HCT116 (cell line): ENCODE results near the gene CCDC63. TPM values are rescaled to one million over a fixed set of nuclear protein-coding genes. Genes with fewer than 3 reads are reported as not detected.

Experiments used
- ATAC-seq: fragments of 200-7000 bp; cut with Tn5 transposase; 2 replicates; pipeline ENCODE4 v1.9.1; 2020; ENCODE audit warnings: mild to moderate bottlenecking, moderate library complexity
- BruUV-seq: library from RNA; stranded (reverse); fragments of 400-500 nt; replicated peaks from 2 replicates; lab custom pipeline; 2021; lab: Mats Ljungman, UMichigan
- CTCF ChIA-PET: fragments of 300-600 bp; sonication (Branson Sonifier 250); formaldehyde crosslinking; loops from one replicate; lab custom pipeline; 2021; ENCODE audit warnings: antibody characterized with exemption; lab: Charles Lee
- POLR2A ChIA-PET: fragments of 300-600, 350-600 bp; sonication (Branson Sonifier 250); formaldehyde crosslinking; loops from one replicate; lab custom pipeline; 2021; ENCODE audit warnings: antibody characterized with exemption; lab: Charles Lee
- RAD21 ChIA-PET, 2 experiments: fragments of 300-600 bp; sonication (Branson Sonifier 250); formaldehyde crosslinking; loops; one replicate each; lab custom pipeline; 2023; ENCODE audit warnings: low total read pairs in 2 of 2; ENCODE audit not compliant: uncharacterized antibody in 2 of 2, unreplicated experiment in 2 of 2, low non-redundant PET in 1 of 2; lab: Charles Lee
- DNase-seq: peaks from one replicate; pipeline ENCODE4 v3.0.0-alpha.2; 2010; ENCODE audit warnings: low read depth, low spot score
- H2AFZ ChIP-seq: fragments of 200-600 bp; shearing (Covaris generic), sonication (generic); 2 replicates; pipeline ENCODE4 v1.6.1; 2017; ENCODE audit warnings: low read depth, mixed run types, mixed read lengths, antibody characterized with exemption, low read length; ENCODE audit not compliant: poor library complexity, severe bottlenecking
- H3K27ac ChIP-seq: 2 replicates; pipeline ENCODE4 v1.5.1; 2012; ENCODE audit warnings: low read depth, low read length
- H3K27me3 ChIP-seq: fragments of 200-600 bp; sonication (generic); 2 replicates; pipeline ENCODE4 v1.6.1; 2016; ENCODE audit warnings: mixed run types, low read length, mixed read lengths; ENCODE audit not compliant: insufficient read depth
- H3K36me3 ChIP-seq, 2 experiments: fragments of 200-500 bp in 1 of 2; fragments of 200-600 bp in 1 of 2; sonication (Bioruptor generic) in 1 of 2; sonication (generic) in 1 of 2; 2 replicates each; pipeline versions ENCODE4 v1.5.1 to v1.6.1; 2014 to 2016; ENCODE audit warnings: low read length in 2 of 2, inconsistent platforms in 1 of 2, mixed read lengths in 1 of 2, mixed run types in 1 of 2; ENCODE audit not compliant: insufficient read depth in 2 of 2, control insufficient read depth in 1 of 2
- H3K4me1 ChIP-seq, 2 experiments: fragments of 200-600 bp in 1 of 2; sonication (generic) in 1 of 2; 2 replicates each; pipeline versions ENCODE4 v1.5.1 to v1.6.1; 2012 to 2017; ENCODE audit warnings: low read length in 2 of 2, inconsistent platforms in 1 of 2, mild to moderate bottlenecking in 1 of 2, mixed read lengths in 1 of 2, mixed run types in 1 of 2, moderate library complexity in 1 of 2; ENCODE audit not compliant: insufficient read depth in 2 of 2, control insufficient read depth in 1 of 2
- H3K4me2 ChIP-seq: fragments of 200-600 bp; sonication (generic); 2 replicates; pipeline ENCODE4 v1.6.1; 2017; ENCODE audit warnings: mixed run types, low read length, mixed read lengths
- H3K4me3 ChIP-seq, 2 experiments: fragments of 200-600 bp in 1 of 2; sonication (generic) in 1 of 2; replicated peaks in 1 of 2; 2 replicates each; pipeline ENCODE4 v1.5.1; 2011 to 2016; ENCODE audit warnings: low read length in 2 of 2, control low read depth in 1 of 2, low read depth in 1 of 2, mild to moderate bottlenecking in 1 of 2, mixed read lengths in 1 of 2, mixed run types in 1 of 2
- H3K79me2 ChIP-seq: fragments of 200-600 bp; sonication (generic); 2 replicates; pipeline ENCODE4 v1.6.1; 2017; ENCODE audit warnings: mild to moderate bottlenecking, mixed run types, low read length, moderate library complexity, mixed read lengths; ENCODE audit not compliant: insufficient read depth
- H3K9ac ChIP-seq: fragments of 200-600 bp; sonication (generic); 2 replicates; pipeline ENCODE4 v1.6.1; 2016; ENCODE audit warnings: low read length, mixed read lengths
- H3K9me2 ChIP-seq: fragments of 200-600 bp; sonication (generic), shearing (Covaris generic); 2 replicates; pipeline ENCODE4 v1.6.1; 2017; ENCODE audit warnings: mixed run types, mild to moderate bottlenecking, moderate library complexity; ENCODE audit not compliant: insufficient read depth
- H3K9me3 ChIP-seq, 2 experiments: fragments of 200-500 bp in 1 of 2; fragments of 200-600 bp in 1 of 2; sonication (Bioruptor generic) in 1 of 2; sonication (generic) in 1 of 2; 2 replicates each; pipeline ENCODE4 v1.6.1; 2014 to 2017; ENCODE audit warnings: low read length in 2 of 2, mixed read lengths in 2 of 2, inconsistent platforms in 1 of 2, low read depth in 1 of 2, mild to moderate bottlenecking in 1 of 2, mixed run types in 1 of 2, moderate library complexity in 1 of 2; ENCODE audit not compliant: control insufficient read depth in 1 of 2, insufficient read depth in 1 of 2
- H4K20me1 ChIP-seq: fragments of 200-600 bp; sonication (generic), shearing (Covaris generic); 2 replicates; pipeline ENCODE4 v1.6.1; 2017; ENCODE audit warnings: mixed run types, mild to moderate bottlenecking, moderate library complexity; ENCODE audit not compliant: insufficient read depth
- CBX3 ChIP-seq: IDR thresholded peaks from 2 replicates; pipeline ENCODE4 v1.6.1; 2012; ENCODE audit warnings: low read depth
- CTCF ChIP-seq, 3 experiments: fragments of 200-600 bp in 1 of 3; sonication (generic) in 1 of 3; IDR thresholded peaks in 2 of 3; conservative IDR thresholded peaks in 1 of 3; 2 replicates each; pipeline ENCODE4 v1.5.1; 2012 to 2017; ENCODE audit warnings: low read depth in 2 of 3, low read length in 2 of 3, antibody characterized with exemption in 1 of 3, borderline replicate concordance in 1 of 3, control low read depth in 1 of 3, mild to moderate bottlenecking in 1 of 3, mixed read lengths in 1 of 3, mixed run types in 1 of 3, moderate library complexity in 1 of 3; ENCODE audit not compliant: insufficient read depth in 1 of 3
- EGR1 ChIP-seq: IDR thresholded peaks from 2 replicates; pipeline ENCODE4 v1.6.1; 2012; ENCODE audit warnings: low read depth
- EZH2 ChIP-seq: fragments of 200-600 bp; sonication (generic); IDR thresholded peaks from 2 replicates; pipeline ENCODE4 v1.6.1; 2017; ENCODE audit warnings: antibody characterized with exemption, mixed run types
- EZH2phosphoT487 ChIP-seq: fragments of 200-600 bp; IDR thresholded peaks from 2 replicates; pipeline ENCODE4 v1.6.1; 2018; ENCODE audit warnings: antibody characterized with exemption, borderline replicate concordance
- FOSL1 ChIP-seq: IDR thresholded peaks from 2 replicates; pipeline ENCODE4 v1.6.1; 2012; ENCODE audit warnings: low read depth
- JUND ChIP-seq: IDR thresholded peaks from 2 replicates; pipeline ENCODE4 v1.6.1; 2012
- POLR2AphosphoS5 ChIP-seq: IDR thresholded peaks from 2 replicates; pipeline ENCODE4 v1.6.1; 2011; ENCODE audit warnings: mild to moderate bottlenecking, low read depth, low read length, moderate library complexity
- SP1 ChIP-seq: IDR thresholded peaks from 2 replicates; pipeline ENCODE4 v1.6.1; 2012; ENCODE audit warnings: low read depth
- TCF7L2 ChIP-seq: IDR thresholded peaks from 2 replicates; pipeline ENCODE4 v1.7.0; 2011; ENCODE audit warnings: borderline replicate concordance, inconsistent platforms; ENCODE audit not compliant: insufficient read depth, insufficient read length; ENCODE audit errors: extremely low read depth
- YY1 ChIP-seq: IDR thresholded peaks from 2 replicates; pipeline ENCODE4 v1.6.1; 2011; ENCODE audit warnings: low read length, low read depth, moderate library complexity, mild to moderate bottlenecking; ENCODE audit not compliant: insufficient replicate concordance; ENCODE audit errors: extremely low read depth
- ZNF274 ChIP-seq: fragments of 200-500 bp; sonication (Bioruptor generic); IDR thresholded peaks from 2 replicates; pipeline ENCODE4 v1.6.1; 2014; ENCODE audit warnings: mild to moderate bottlenecking, low read depth, low read length, inconsistent platforms
- intact Hi-C: fragments of 100-400 bp; cut with micrococcal nuclease; formaldehyde crosslinking; loops from 2 replicates; pipeline ENCODE4 v1.10.0; 2022
- total RNA-seq: library from RNA; stranded (reverse); gene quantifications from one replicate; pipeline ENCODE4 v1.2.1, GENCODE V29; 2021; ENCODE audit not compliant: unreplicated experiment

CCDC63 gene
- total RNA-seq, 1 experiment from 2014 or later, result 0.47 TPM

DNA sequence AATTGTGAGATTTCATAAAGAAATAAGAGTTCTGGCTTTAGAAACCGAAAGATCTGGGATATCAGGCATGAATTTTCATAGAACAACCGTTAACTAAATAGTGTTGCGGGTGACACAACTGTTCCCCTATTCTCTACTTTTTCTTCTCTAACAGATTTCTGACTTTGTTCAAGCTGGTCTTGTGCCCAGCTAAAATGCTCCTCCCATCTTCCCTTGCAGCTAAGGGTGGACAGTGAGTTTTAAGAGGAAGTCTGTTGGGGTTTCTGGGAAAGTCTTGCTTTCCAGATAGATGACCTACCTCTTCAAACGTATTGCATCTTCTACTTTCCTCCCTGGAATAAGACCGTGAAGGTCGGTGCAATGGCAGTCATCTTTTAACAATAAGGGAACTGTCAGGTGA lies 18.7 kb downstream of the CCDC63 start:
- DNase-seq (no peak), ATAC-seq (no peak)
- ChIA-PET POLR2A (no interaction called here), RAD21 (no interaction called here), CTCF (no interaction called here)
- Histone ChIP-seq H2AFZ (no peak overlapping the region), H3K36me3 (no peaks in the 10 kb centered on the region), H3K9me2 (no peaks in the 10 kb centered on the region), H3K79me2 (no peaks in the 10 kb centered on the region), H3K9ac (no peak overlapping the region), H3K9me3 (no peaks in the 10 kb centered on the region), H3K27ac (no peak overlapping the region), H3K4me2 (no peak overlapping the region), H3K4me1 (no peaks in the 10 kb centered on the region), H3K4me3 (no peak overlapping the region), H3K27me3 (no peaks in the 10 kb centered on the region), H4K20me1 (no peaks in the 10 kb centered on the region)
- no peak for TF ChIP-seq YY1
- no peak for TF ChIP-seq TCF7L2
- no peak for TF ChIP-seq EZH2phosphoT487
- TF ChIP-seq EGR1, result no peak
- no peak for TF ChIP-seq FOSL1
- no peak for TF ChIP-seq SP1
- no peak for TF ChIP-seq CBX3
- TF ChIP-seq CTCF (IDR thresholded peaks at IDR 0.05 in 2 of 3, conservative IDR thresholded peaks at IDR 0.05 in 1 of 3; ENCODE audit: borderline replicate concordance in 1 of 3, insufficient read depth in 1 of 3, low read depth in 2 of 3, low read length in 2 of 3), result no peak
- TF ChIP-seq ZNF274, result no peak
- TF ChIP-seq EZH2, result no peak
- TF ChIP-seq JUND, result no peak
- no peak for TF ChIP-seq POLR2AphosphoS5
- no TSS peak for BruUV-seq
- intact Hi-C loops, result no loop called here
